GM15510 (cell line): ENCODE measurements around the gene AGAP2.

Experiments used
- POLR2A ChIP-seq: IDR thresholded peaks from 3 replicates; pipeline ENCODE4 v1.6.1; 2011; ENCODE audit warnings: borderline replicate concordance; ENCODE audit not compliant: insufficient read length; ENCODE audit errors: extremely low read depth

The AGAP2 gene

GRCh38 chr12:57751788-57752667 is 13.5 kb upstream of the AGAP2 start, which contains the start of gene CDK4:
CDK4 (minus strand) TSS chr12:57752310; CDS start chr12:57751717, 593 bp downstream.
- TF ChIP-seq POLR2A, result peak; percentile 75

GRCh38 chr12:57751432-57751787 is 12.9 kb upstream of the AGAP2 start:
- no peak for TF ChIP-seq POLR2A

- TF ChIP-seq POLR2A, result no peak
Observed at GRCh38 chr12:57750561-57751431, 12.3 kb upstream of the AGAP2 start.

- TF ChIP-seq POLR2A, result no peak
Observed at GRCh38 chr12:57749061-57749460, 10.5 kb upstream of the AGAP2 start.

GRCh38 chr12:57746025-57746424 is 7.5 kb upstream of the AGAP2 start:
- TF ChIP-seq POLR2A, result no peak

- no peak for TF ChIP-seq POLR2A
Observed at GRCh38 chr12:57745485-57745881, 6.9 kb upstream of the AGAP2 start.

GRCh38 chr12:57744777-57745484 is 6.4 kb upstream of the AGAP2 start, which contains the start of gene TSPAN31:
TSPAN31 (plus strand) TSS chr12:57745039; CDS start chr12:57745155, 116 bp downstream.
- TF ChIP-seq POLR2A, result no peak

- TF ChIP-seq POLR2A, result no peak
Observed at GRCh38 chr12:57744194-57744776, 5.7 kb upstream of the AGAP2 start.

GRCh38 chr12:57743769-57744168 is 5.2 kb upstream of the AGAP2 start:
- no peak for TF ChIP-seq POLR2A

GRCh38 chr12:57741844-57742738 is 3.5 kb upstream of the AGAP2 start:
- peak; percentile 58 for TF ChIP-seq POLR2A

GRCh38 chr12:57741413-57741789 is 2.9 kb upstream of the AGAP2 start:
- no peak for TF ChIP-seq POLR2A

- no peak for TF ChIP-seq POLR2A
Observed at GRCh38 chr12:57740656-57741412, 2.3 kb upstream of the AGAP2 start.
